ENCODE results near the gene IP6K1.

IP6K1 gene

DNA sequence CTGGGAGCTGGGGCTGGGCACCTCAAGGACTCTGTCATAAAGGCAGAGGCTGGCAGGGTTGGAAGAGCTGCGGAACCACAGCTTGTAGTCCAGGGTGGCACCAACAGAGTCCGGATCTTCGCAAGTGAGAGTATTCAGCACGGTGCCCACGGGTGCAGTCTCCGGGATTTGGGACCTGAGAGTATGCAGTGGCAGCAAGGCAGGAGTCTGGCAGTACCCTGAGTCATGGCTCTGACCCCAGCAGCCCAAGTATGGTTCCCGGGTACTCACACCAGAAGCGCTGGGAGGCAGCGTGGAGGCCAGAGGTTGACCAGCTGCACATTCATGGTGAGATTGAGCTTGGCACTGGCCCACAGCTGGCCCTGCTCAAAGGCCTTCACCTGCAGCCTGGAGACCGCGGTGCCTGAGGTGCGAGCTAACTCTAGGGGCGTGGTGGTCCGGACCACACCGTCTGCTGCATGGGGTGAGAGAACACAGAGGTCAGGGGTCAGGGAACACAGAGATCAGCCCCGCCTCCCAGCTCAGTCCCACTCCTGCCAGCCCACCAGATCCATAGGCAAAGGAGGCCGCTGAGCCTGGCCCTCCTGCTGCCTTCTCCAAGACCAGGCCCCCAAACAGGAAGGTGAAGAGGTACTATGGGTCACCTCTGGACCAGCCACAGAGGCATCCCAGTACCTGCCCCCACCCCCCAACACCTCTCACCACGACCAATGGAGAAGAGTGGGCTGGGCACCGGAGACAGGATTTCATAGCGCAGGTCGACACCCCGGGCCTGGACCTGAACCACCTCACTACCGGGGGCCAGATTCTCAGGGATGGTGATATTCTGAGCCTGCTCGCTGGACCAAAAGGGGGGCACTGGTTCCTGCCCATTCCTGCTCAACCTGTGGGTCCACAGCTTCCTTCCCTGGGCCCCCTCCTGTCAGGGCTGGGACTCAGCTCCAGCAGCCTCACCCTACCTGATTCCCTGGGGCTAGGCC, 8.9 kb upstream of the IP6K1 start:
- H3K4me1 ChIP-seq (ENCODE audit: insufficient read depth, low read length), result no peaks in the 10 kb centered on the region
- no peak overlapping the region for H3K4me2 ChIP-seq (ENCODE audit: insufficient read depth, low read length)
- H3K79me2 ChIP-seq (ENCODE audit: insufficient read depth, low read length), result no peaks in the 10 kb centered on the region
- DNase-seq (no peak), ATAC-seq (ENCODE audit: insufficient read depth, low read depth) (no peak)
- H3K9me3 ChIP-seq (ENCODE audit: insufficient read depth, low read length, severe bottlenecking), result no peaks in the 10 kb centered on the region
- H3K4me3 ChIP-seq (ENCODE audit: low read depth in 1 of 2, low read length in 2 of 2), result no peak overlapping the region
- H3K9ac ChIP-seq (ENCODE audit: low read depth, low read length), result no peak overlapping the region
- H3K36me3 ChIP-seq (ENCODE audit: insufficient read depth, low read length), result no peaks in the 10 kb centered on the region
- TF ChIP-seq, protein P1, sequence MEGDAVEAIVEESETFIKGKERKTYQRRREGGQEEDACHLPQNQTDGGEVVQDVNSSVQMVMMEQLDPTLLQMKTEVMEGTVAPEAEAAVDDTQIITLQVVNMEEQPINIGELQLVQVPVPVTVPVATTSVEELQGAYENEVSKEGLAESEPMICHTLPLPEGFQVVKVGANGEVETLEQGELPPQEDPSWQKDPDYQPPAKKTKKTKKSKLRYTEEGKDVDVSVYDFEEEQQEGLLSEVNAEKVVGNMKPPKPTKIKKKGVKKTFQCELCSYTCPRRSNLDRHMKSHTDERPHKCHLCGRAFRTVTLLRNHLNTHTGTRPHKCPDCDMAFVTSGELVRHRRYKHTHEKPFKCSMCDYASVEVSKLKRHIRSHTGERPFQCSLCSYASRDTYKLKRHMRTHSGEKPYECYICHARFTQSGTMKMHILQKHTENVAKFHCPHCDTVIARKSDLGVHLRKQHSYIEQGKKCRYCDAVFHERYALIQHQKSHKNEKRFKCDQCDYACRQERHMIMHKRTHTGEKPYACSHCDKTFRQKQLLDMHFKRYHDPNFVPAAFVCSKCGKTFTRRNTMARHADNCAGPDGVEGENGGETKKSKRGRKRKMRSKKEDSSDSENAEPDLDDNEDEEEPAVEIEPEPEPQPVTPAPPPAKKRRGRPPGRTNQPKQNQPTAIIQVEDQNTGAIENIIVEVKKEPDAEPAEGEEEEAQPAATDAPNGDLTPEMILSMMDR (IDR thresholded peaks at IDR 0.05; ENCODE audit: borderline replicate concordance, extremely low read depth, low read length, poor library complexity, severe bottlenecking), result no peak
- no peak for TF ChIP-seq EZH2 (IDR thresholded peaks at IDR 0.05; ENCODE audit: borderline replicate concordance, low read depth, low read length, severe bottlenecking)
- no peak overlapping the region for H2AFZ ChIP-seq (ENCODE audit: low read depth, low read length)
- H4K20me1 ChIP-seq (ENCODE audit: insufficient read depth, low read length), result 0 out of 2 replicates have a peak, but pooled peaks cover 2% of the 10 kb centered on the region
- H3K27me3 ChIP-seq (ENCODE audit: insufficient read depth, low read length, poor library complexity), result no peaks in the 10 kb centered on the region
- H3K27ac ChIP-seq (ENCODE audit: low read length), result no peak overlapping the region

DNA sequence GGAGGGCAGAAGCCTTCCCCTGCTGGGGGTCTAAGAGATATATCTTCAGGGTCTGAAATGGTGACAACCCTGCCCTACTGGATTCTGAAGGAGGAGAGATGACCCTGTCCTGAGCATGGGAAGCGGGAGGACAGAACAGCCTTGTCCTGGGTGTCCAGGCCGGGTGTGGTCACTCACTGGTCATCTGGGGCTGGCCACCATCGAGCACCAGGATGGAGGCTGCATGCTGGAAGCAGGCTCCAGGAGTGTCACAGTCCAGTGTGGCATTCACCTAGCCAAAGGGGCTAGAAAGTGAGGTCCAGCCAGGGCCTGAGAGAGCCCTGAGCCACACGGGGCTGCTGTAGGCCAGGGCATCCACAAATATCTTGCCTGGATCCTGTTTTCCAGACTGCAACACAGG, 8.1 kb upstream of the IP6K1 start:
- Histone ChIP-seq H3K4me1 (ENCODE audit: insufficient read depth, low read length) (peaks cover 4% of the 10 kb centered on the region; the same call in 1 of the 2 replicates), H3K9me3 (ENCODE audit: insufficient read depth, low read length, severe bottlenecking) (no peaks in the 10 kb centered on the region), H3K27ac (ENCODE audit: low read length) (no peak overlapping the region), H3K4me3 (ENCODE audit: low read depth in 1 of 2, low read length in 2 of 2) (no peak overlapping the region), H2AFZ (ENCODE audit: low read depth, low read length) (no peak overlapping the region), H3K36me3 (ENCODE audit: insufficient read depth, low read length) (no peaks in the 10 kb centered on the region), H4K20me1 (ENCODE audit: insufficient read depth, low read length) (0 out of 2 replicates have a peak, but pooled peaks cover 2% of the 10 kb centered on the region), H3K27me3 (ENCODE audit: insufficient read depth, low read length, poor library complexity) (no peaks in the 10 kb centered on the region), H3K4me2 (ENCODE audit: insufficient read depth, low read length) (no peak overlapping the region), H3K9ac (ENCODE audit: low read depth, low read length) (no peak overlapping the region), H3K79me2 (ENCODE audit: insufficient read depth, low read length) (no peaks in the 10 kb centered on the region)
- DNase-seq, result no peak
- TF ChIP-seq, protein P1 (IDR thresholded peaks at IDR 0.05; ENCODE audit: borderline replicate concordance, extremely low read depth, low read length, poor library complexity, severe bottlenecking), result no peak
- no peak for TF ChIP-seq EZH2 (IDR thresholded peaks at IDR 0.05; ENCODE audit: borderline replicate concordance, low read depth, low read length, severe bottlenecking)
- ATAC-seq (ENCODE audit: insufficient read depth, low read depth), result no peak

DNA sequence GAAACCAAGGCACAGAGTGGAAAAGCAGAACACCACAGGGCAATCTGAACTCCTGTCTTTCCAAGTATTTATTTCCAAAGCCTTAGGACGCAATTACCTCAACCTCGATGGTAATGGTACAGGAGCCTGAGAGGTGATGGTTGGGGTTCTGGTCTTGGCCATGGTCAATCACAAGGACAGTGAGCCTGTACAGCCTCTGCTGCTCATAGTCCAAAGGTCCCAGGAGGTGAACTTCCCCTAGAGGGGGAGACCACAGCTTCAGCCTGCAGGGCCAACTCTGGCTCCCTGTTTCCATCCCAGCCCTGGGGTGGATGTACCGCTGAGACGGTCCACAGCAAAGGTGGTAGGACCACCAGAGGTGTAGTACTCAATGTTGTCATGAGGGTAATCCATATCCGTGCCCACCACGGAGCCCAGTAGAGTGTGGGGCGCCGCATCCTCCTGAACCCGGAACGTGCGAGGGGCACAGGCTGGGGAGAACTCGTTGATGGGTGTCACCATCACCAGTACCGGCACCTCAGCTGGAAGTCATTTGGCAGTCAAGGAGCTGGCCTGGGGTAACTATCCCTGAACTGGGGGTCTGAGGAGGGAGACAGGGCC, 7.2 kb upstream of the IP6K1 start:
- no peak for DNase-seq
- ATAC-seq (ENCODE audit: insufficient read depth, low read depth), result no peak

More for the DNA sequence above, 7.2 kb upstream of the IP6K1 start:
- H3K9me3 ChIP-seq (ENCODE audit: insufficient read depth, low read length, severe bottlenecking), result no peaks in the 10 kb centered on the region
- no peak overlapping the region for H3K4me2 ChIP-seq (ENCODE audit: insufficient read depth, low read length)
- no peaks in the 10 kb centered on the region for H4K20me1 ChIP-seq (ENCODE audit: insufficient read depth, low read length)
- no peak overlapping the region for H3K27ac ChIP-seq (ENCODE audit: low read length)
- no peaks in the 10 kb centered on the region for H3K79me2 ChIP-seq (ENCODE audit: insufficient read depth, low read length)
- H3K27me3 ChIP-seq (ENCODE audit: insufficient read depth, low read length, poor library complexity), result no peaks in the 10 kb centered on the region
- no peaks in the 10 kb centered on the region for H3K36me3 ChIP-seq (ENCODE audit: insufficient read depth, low read length)
- no peak overlapping the region for H2AFZ ChIP-seq (ENCODE audit: low read depth, low read length)
- H3K4me1 ChIP-seq (ENCODE audit: insufficient read depth, low read length), result peaks cover 4% of the 10 kb centered on the region; the same call in 1 of the 2 replicates
- H3K4me3 ChIP-seq (ENCODE audit: low read depth in 1 of 2, low read length in 2 of 2), result no peak overlapping the region
- TF ChIP-seq EZH2 (IDR thresholded peaks at IDR 0.05; ENCODE audit: borderline replicate concordance, low read depth, low read length, severe bottlenecking), result no peak
- TF ChIP-seq, protein P1 (IDR thresholded peaks at IDR 0.05; ENCODE audit: borderline replicate concordance, extremely low read depth, low read length, poor library complexity, severe bottlenecking), result no peak
- H3K9ac ChIP-seq (ENCODE audit: low read depth, low read length), result no peak overlapping the region
